Neural cell (in vitro differentiated cells): ENCODE measurements around the gene LSM10. TPM values are rescaled to one million over a fixed set of nuclear protein-coding genes. Genes with fewer than 3 reads are reported as not detected.

ENCODE experiments used
- H2AFZ ChIP-seq: fragments of 200-600, 300-800 bp; sonication (generic), shearing (Covaris generic); 2 replicates; pipeline ENCODE4 v1.6.0; 2014; ENCODE audit warnings: low read depth, mild to moderate bottlenecking, antibody characterized with exemption, low read length, moderate library complexity
- H3F3A ChIP-seq: fragments of 200-600 bp; shearing (Covaris generic); 2 replicates; pipeline ENCODE4 v1.6.1; 2016; ENCODE audit warnings: mild to moderate bottlenecking, moderate library complexity, mixed read lengths, antibody characterized with exemption, low read length; ENCODE audit not compliant: insufficient read depth, poor library complexity, severe bottlenecking
- H3K27ac ChIP-seq: fragments of 200-600, 300-800 bp; sonication (generic), shearing (Covaris generic); 2 replicates; pipeline ENCODE4 v1.5.1; 2014; ENCODE audit warnings: mild to moderate bottlenecking, low read length, moderate library complexity
- H3K27me3 ChIP-seq: fragments of 300-800, 200-600 bp; sonication (generic), shearing (Covaris generic); 2 replicates; pipeline ENCODE4 v1.6.0; 2014; ENCODE audit warnings: mild to moderate bottlenecking, low read depth, low read length, moderate library complexity; ENCODE audit not compliant: insufficient read depth
- H3K36me3 ChIP-seq: fragments of 300-800, 200-600 bp; sonication (generic), shearing (Covaris generic); 2 replicates; pipeline ENCODE4 v1.5.1; 2014; ENCODE audit warnings: mild to moderate bottlenecking, antibody characterized with exemption, low read length, moderate library complexity; ENCODE audit not compliant: insufficient read depth
- H3K4me2 ChIP-seq: fragments of 300-800, 200-600 bp; sonication (generic), shearing (Covaris generic); 2 replicates; pipeline ENCODE4 v1.6.0; 2014; ENCODE audit warnings: mild to moderate bottlenecking, low read length
- H3K4me3 ChIP-seq: fragments of 300-800, 200-600 bp; sonication (generic), shearing (Covaris generic); 2 replicates; pipeline ENCODE4 v1.5.1; 2014; ENCODE audit warnings: mild to moderate bottlenecking, low read length, moderate library complexity
- H3K79me2 ChIP-seq: fragments of 200-600 bp; shearing (Covaris generic); replicated peaks from 2 replicates; pipeline ENCODE4 v1.6.0; 2014; ENCODE audit warnings: mild to moderate bottlenecking, low read length, moderate library complexity; ENCODE audit not compliant: insufficient read depth
- H3K9ac ChIP-seq: fragments of 300-800, 200-600 bp; sonication (generic), shearing (Covaris generic); 2 replicates; pipeline ENCODE4 v1.6.1; 2016; ENCODE audit warnings: mild to moderate bottlenecking, low read length, mixed read lengths
- H3K9me2 ChIP-seq: fragments of 200-600 bp; shearing (Covaris generic); 2 replicates; pipeline ENCODE4 v1.6.1; 2016; ENCODE audit warnings: mild to moderate bottlenecking, low read length, mixed read lengths; ENCODE audit not compliant: insufficient read depth
- H3K9me3 ChIP-seq: fragments of 200-600, 300-800 bp; sonication (generic), shearing (Covaris generic); 2 replicates; pipeline ENCODE4 v1.6.1; 2016; ENCODE audit warnings: mild to moderate bottlenecking, mixed run types, low read length, moderate library complexity, mixed read lengths
- H4K20me1 ChIP-seq: fragments of 200-600 bp; shearing (Covaris generic); 2 replicates; pipeline ENCODE4 v1.6.1; 2016; ENCODE audit warnings: mild to moderate bottlenecking, mixed run types; ENCODE audit not compliant: insufficient read depth
- CTCF ChIP-seq: fragments of 450-650 bp; IDR thresholded peaks from 2 replicates; pipeline ENCODE4 v1.5.1; 2014; ENCODE audit warnings: antibody characterized with exemption, mild to moderate bottlenecking, moderate library complexity; ENCODE audit not compliant: poor library complexity, severe bottlenecking
- EP300 ChIP-seq: fragments of 450-650 bp; conservative IDR thresholded peaks from 2 replicates; pipeline ENCODE4 v1.6.1; 2014; ENCODE audit warnings: antibody characterized with exemption, mild to moderate bottlenecking, moderate library complexity; ENCODE audit not compliant: poor library complexity, severe bottlenecking
- EZH2 ChIP-seq: fragments of 200-600, 300-800 bp; shearing (Covaris generic), sonication (generic); IDR thresholded peaks from 2 replicates; pipeline ENCODE4 v1.6.1; 2014; ENCODE audit warnings: antibody characterized with exemption, low read length, borderline replicate concordance, mild to moderate bottlenecking; ENCODE audit not compliant: insufficient read depth, poor library complexity, severe bottlenecking
- MXI1 ChIP-seq: fragments of 450-650 bp; conservative IDR thresholded peaks from 2 replicates; pipeline ENCODE4 v1.6.1; 2014; ENCODE audit warnings: antibody characterized with exemption, mild to moderate bottlenecking; ENCODE audit not compliant: poor library complexity, severe bottlenecking
- POLR2AphosphoS5 ChIP-seq: IDR thresholded peaks from 2 replicates; pipeline ENCODE4 v1.6.1; 2012
- RAD21 ChIP-seq: fragments of 450-650 bp; conservative IDR thresholded peaks from 2 replicates; pipeline ENCODE4 v1.6.1; 2014; ENCODE audit warnings: antibody characterized with exemption, mild to moderate bottlenecking, moderate library complexity
- REST ChIP-seq: IDR thresholded peaks from 2 replicates; pipeline ENCODE4 v1.6.1; 2012; ENCODE audit warnings: borderline replicate concordance
- SMC3 ChIP-seq: fragments of 450-650 bp; conservative IDR thresholded peaks from 2 replicates; pipeline ENCODE4 v1.6.1; 2014; ENCODE audit warnings: antibody characterized with exemption, mild to moderate bottlenecking, moderate library complexity; ENCODE audit not compliant: poor library complexity
- polyA plus RNA-seq: library from polyadenylated mRNA; depleted of rRNA; stranded (reverse); fragments of >200 nt; gene quantifications from 2 replicates; pipeline ENCODE4 v1.2.3, GENCODE V29; 2014

Gene LSM10
- polyA plus RNA-seq, 1 donor from 2014 or later: 1.3 TPM

- Histone ChIP-seq H3K9me3 (no peaks in the 10 kb centered on the region), H3K27ac (no peak overlapping the region), H3K36me3 (peaks cover 5% of the 10 kb centered on the region), H3K27me3 (no peaks in the 10 kb centered on the region), H3K4me2 (no peak overlapping the region), H3K79me2 (no peaks in the 10 kb centered on the region), H3F3A (no peaks in the 10 kb centered on the region), H3K9ac (no peak overlapping the region), H3K4me3 (no peak overlapping the region), H4K20me1 (no peaks in the 10 kb centered on the region), H3K9me2 (no peaks in the 10 kb centered on the region), H2AFZ (no peak overlapping the region)
- no peak for TF ChIP-seq POLR2AphosphoS5
- no peak for TF ChIP-seq EZH2
- TF ChIP-seq SMC3: no peak
- TF ChIP-seq CTCF: no peak
- no peak for TF ChIP-seq REST
These were observed 50.9 kb downstream of the LSM10 start for GRCh38 chr1:36346741-36347370.

GRCh38 chr1:36345353-36345752 lies 52.4 kb downstream of the LSM10 start:
- Histone ChIP-seq H3K4me2 (no peak overlapping the region), H3K4me3 (no peak overlapping the region), H3K9ac (no peak overlapping the region), H3K79me2 (no peaks in the 10 kb centered on the region), H3K36me3 (peaks cover 5% of the 10 kb centered on the region), H3K27me3 (no peaks in the 10 kb centered on the region), H3K9me3 (no peaks in the 10 kb centered on the region), H3K9me2 (no peaks in the 10 kb centered on the region), H2AFZ (no peak overlapping the region), H4K20me1 (no peaks in the 10 kb centered on the region), H3F3A (no peaks in the 10 kb centered on the region), H3K27ac (no peak overlapping the region)
- no peak for TF ChIP-seq POLR2AphosphoS5
- no peak for TF ChIP-seq REST
- TF ChIP-seq MXI1: no peak
- TF ChIP-seq EP300: no peak
- no peak for TF ChIP-seq CTCF
- TF ChIP-seq SMC3: no peak
- no peak for TF ChIP-seq RAD21
- TF ChIP-seq EZH2: no peak
